Esophagus squamous epithelium (tissue), 4 donors: ENCODE data around the gene WDR77.

Experiments used
- CTCF ChIP-seq, 6 experiments: fragments of 450-650 bp in 4 of 6; fragments of 200-600 bp in 2 of 6; sonication (generic) in 2 of 6; IDR thresholded peaks; one replicate each; pipeline ENCODE4 v1.5.1; 2016 to 2019; ENCODE audit warnings: antibody characterized with exemption in 6 of 6, mild to moderate bottlenecking in 4 of 6, moderate library complexity in 4 of 6
- POLR2A ChIP-seq, 4 donors: fragments of 450-650 bp; IDR thresholded peaks; one replicate each; pipeline ENCODE4 v1.6.1; 2017; ENCODE audit warnings: antibody characterized with exemption in 4 of 4, mild to moderate bottlenecking in 4 of 4, moderate library complexity in 3 of 4

DNA sequence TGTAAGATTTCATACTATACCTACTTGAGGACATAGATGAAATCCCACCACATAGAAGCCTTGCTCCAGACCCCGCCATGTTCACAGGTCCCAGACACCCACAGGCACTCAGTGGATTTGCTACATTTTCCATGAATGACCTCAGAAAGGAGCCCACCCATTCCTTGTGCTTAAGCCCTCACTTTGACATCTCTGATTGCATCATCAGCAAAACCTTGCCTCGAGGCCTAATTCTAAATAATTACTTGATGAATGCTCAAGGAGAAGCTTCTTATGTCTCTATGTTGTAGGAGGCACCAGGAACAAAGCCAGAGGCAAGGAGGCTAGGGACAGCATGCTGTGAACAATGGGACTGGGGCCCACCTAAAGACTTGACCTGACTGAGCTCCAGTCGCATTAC lies 33.6 kb downstream of the WDR77 start:
- TF ChIP-seq POLR2A (IDR thresholded peaks at IDR 0.05), result no peak
- TF ChIP-seq CTCF (IDR thresholded peaks at IDR 0.05), result no peak
